Heart right ventricle (tissue), 16 donors: ENCODE data around the gene FUBP3. TPM values are rescaled to one million over a fixed set of nuclear protein-coding genes. Genes with fewer than 3 reads are reported as not detected.
A peak's percentile ranks its signal among the peaks of the same experiment; 100 is the strongest.

Experiments used
- ATAC-seq, 8 donors: fragments of 200-7000 bp; cut with Tn5 transposase; one replicate each; pipeline ENCODE4 v1.9.1; 2020; ENCODE audit warnings: mild to moderate bottlenecking in 8 of 8, moderate library complexity in 8 of 8, moderate number of reproducible peaks in 1 of 8
- DNase-seq, 2 donors: peaks; one replicate each; pipeline ENCODE4 v3.0.0-alpha.2; 2020
- H3K27ac ChIP-seq, 10 donors: fragments of 200-600 bp; sonication (generic) in 2 of 10; one replicate each; pipeline versions ENCODE4 v1.5.0 to v1.8.0; 2020 to 2022; ENCODE audit warnings: mild to moderate bottlenecking in 3 of 10
- H3K27me3 ChIP-seq, 7 donors: fragments of 200-600 bp; one replicate each; pipeline ENCODE4 v1.8.0; 2021 to 2022; ENCODE audit warnings: mild to moderate bottlenecking in 2 of 7
- H3K36me3 ChIP-seq, 9 donors: fragments of 200-600 bp; sonication (generic) in 1 of 9; one replicate each; pipeline versions ENCODE4 v1.5.0 to v1.8.0; 2020 to 2022; ENCODE audit warnings: mild to moderate bottlenecking in 2 of 9
- H3K4me1 ChIP-seq, 9 donors: fragments of 200-600 bp; sonication (generic) in 1 of 9; one replicate each; pipeline versions ENCODE4 v1.5.0 to v1.8.0; 2020 to 2022; ENCODE audit warnings: mild to moderate bottlenecking in 4 of 9
- H3K4me3 ChIP-seq, 10 donors: fragments of 200-600 bp; sonication (generic) in 2 of 10; one replicate each; pipeline versions ENCODE4 v1.5.0 to v1.8.0; 2020 to 2022; ENCODE audit warnings: mild to moderate bottlenecking in 7 of 10, moderate library complexity in 2 of 10
- H3K9me3 ChIP-seq, 11 donors: fragments of 200-600 bp in 10 of 11; sonication (generic) in 2 of 11; one replicate each; pipeline versions ENCODE4 v1.5.0 to v1.8.0; 2013 to 2022; ENCODE audit warnings: mild to moderate bottlenecking in 2 of 11, control low read depth in 1 of 11, moderate library complexity in 1 of 11
- CTCF ChIP-seq, 9 donors: fragments of 200-600 bp; sonication (generic) in 2 of 9; IDR thresholded peaks; one replicate each; pipeline versions ENCODE4 v1.5.0 to v1.8.0; 2021 to 2022; ENCODE audit warnings: antibody characterized with exemption in 9 of 9, mild to moderate bottlenecking in 5 of 9, moderate library complexity in 1 of 9
- WGBS, 2 donors: extraction: QIAGEN DNeasy Blood & Tissue Kit; methylation state at CpG; one replicate each; pipeline ENCODE4 v1.1.7; 2013; ENCODE audit warnings: inconsistent platforms in 1 of 2; 5-methylcytosine and 5-hydroxymethylcytosine counted together
- intact Hi-C, 10 donors: fragments of 100-400 bp; cut with DNase I; formaldehyde crosslinking; loops; one replicate each; pipeline versions ENCODE4 v1.11.1 to v1.14.2; 2022
- polyA plus RNA-seq, 2 donors: library from polyadenylated mRNA; stranded (reverse); fragments of 200-250 nt; gene quantifications; one replicate each; pipeline ENCODE4 v1.2.3, GENCODE V29; 2013
- total RNA-seq, 10 donors: library from RNA; stranded (reverse); fragmentation: NEBNext Ultra II Directional in 3 of 10; extraction: Animal tissue kit (Norgen Biotek cat#: 25700) in 3 of 10; gene quantifications; one replicate each; pipeline versions ENCODE4 v1.2.1 to v1.2.4, GENCODE V29; 2021 to 2023
- donor health status: Arrhythmogenic right ventricular cardiomyopathy.
- donor health status: ischemic (EF 13 %, LVEDD 7.1; RV severe dilation, severe dysfunction).
- donor health status: healthy with polysubstance abuse.
- donor health status: DM: no; HTN: yes; CAD: no.
- donor health status: DM: no; HTN: no; CAD: no.
- donor health status: ischemic (EF 25% LVEDD 6.9; RV normal size, moderate dysfunction).
- donor health status: ischemic (EF 25% LVEDD 5.7; RV mildly dilated, moderate dysfunction).
- donor health status: healthy.
- donor health status: DM: yes; HTN: yes; CAD: no.
- donor health status: Ischemic cardiomyopathy.
- donor health status: ischemic (EF 35%, LVEDD 5.7; RV mildly dilated, moderate dysfunction).
- donor health status: nonischemic (EF 11% LVEDD 7.7; RV severe dilation, severe dysfunction).
- donor health status: DM: yes; HTN: yes; CAD: no.
- donor health status: PGD.
- donor health status: ischemic (EF 29% LVEDD 5.4; RV normal size, mild dysfunction).
- donor health status: nonischemic (EF 23%, LVEDD 6.1; RV moderate dilation, normal function).

The FUBP3 gene
- total and polyA plus RNA-seq, 12 donors = 16.8 to 40.3 (median 26.9) TPM

GRCh38 chr9:130608554-130609134 lies 29.3 kb downstream of the FUBP3 start:
- peaks cover 6 to 50% (median 19%) of the 10 kb centered on the region in 9 donors for H3K4me1 ChIP-seq
- no peaks in the 10 kb centered on the region for H3K27me3 ChIP-seq
- H3K27ac ChIP-seq = peak overlapping the region in 4 of 10 donors; percentile 25 to 63 (median 26)
- no peak overlapping the region for H3K4me3 ChIP-seq
- H3K36me3 ChIP-seq = peaks cover 0 to 64% (median 14%) of the 10 kb centered on the region in 9 donors
- ATAC-seq = peak in 3 of 8 donors; percentile 41 to 65 (median 55)
- no peak for TF ChIP-seq CTCF (IDR thresholded peaks at IDR 0.05)
- intact Hi-C loops = no loop called here
- DNase-seq = no peak
- WGBS, 2 donors = 45 to 62% methylated on average over 6 of the region's 6 CpGs
- H3K9me3 ChIP-seq = no peaks in the 10 kb centered on the region

GRCh38 chr9:130609163-130609562 lies 29.8 kb downstream of the FUBP3 start:
- Histone ChIP-seq H3K9me3 (no peaks in the 10 kb centered on the region), H3K4me3 (no peak overlapping the region), H3K4me1 (peaks cover 6 to 50% (median 19%) of the 10 kb centered on the region in 9 donors), H3K27ac (peak overlapping the region in 4 of 10 donors; percentile 25 to 63 (median 26)), H3K36me3 (peaks cover 0 to 64% (median 18%) of the 10 kb centered on the region in 9 donors), H3K27me3 (no peaks in the 10 kb centered on the region)
- 77 to 87% methylated on average over 9 of the region's 9 CpGs for WGBS, 2 donors
- DNase-seq (no peak), ATAC-seq (no peak)
- TF ChIP-seq CTCF (IDR thresholded peaks at IDR 0.05) = no peak
- intact Hi-C loops = no loop called here

GRCh38 chr9:130610862-130611707 lies 31.7 kb downstream of the FUBP3 start:
- Histone ChIP-seq H3K27me3 (no peaks in the 10 kb centered on the region), H3K9me3 (no peaks in the 10 kb centered on the region), H3K4me1 (peaks cover 6 to 50% (median 19%) of the 10 kb centered on the region in 9 donors), H3K36me3 (peaks cover 0 to 77% (median 36%) of the 10 kb centered on the region in 9 donors), H3K27ac (peak overlapping the region in 2 of 10 donors; percentile 20 to 36), H3K4me3 (no peak overlapping the region)
- WGBS, 2 donors = 56 to 57% methylated on average over 8 of the region's 8 CpGs
- DNase-seq = no peak
- peak in 7 of 8 donors; percentile 48 to 91 (median 68) for ATAC-seq
- TF ChIP-seq CTCF (IDR thresholded peaks at IDR 0.05) = no peak
- intact Hi-C loops = no loop called here

- no peak for TF ChIP-seq CTCF (IDR thresholded peaks at IDR 0.05)
- Histone ChIP-seq H3K27ac (no peak overlapping the region), H3K27me3 (no peaks in the 10 kb centered on the region), H3K36me3 (peaks cover 0 to 100% (median 85%) of the 10 kb centered on the region in 9 donors), H3K9me3 (no peaks in the 10 kb centered on the region), H3K4me1 (peaks cover 0 to 8% (median 4%) of the 10 kb centered on the region in 9 donors), H3K4me3 (no peak overlapping the region)
- WGBS, 2 donors = 70 to 76% methylated on average over 10 of the region's 10 CpGs
- ATAC-seq (peak in 4 of 8 donors; percentile 34 to 63 (median 48)), DNase-seq (no peak)
- intact Hi-C loops = no loop called here
These were observed 37.1 kb downstream of the FUBP3 start for GRCh38 chr9:130616451-130616850.
